Activated naive CD8-positive, alpha-beta T cell (primary cell): ENCODE measurements around the gene OR4M2.
"Not testable (repeated sequence)": the region's sequence is repeated elsewhere in the genome, so short reads cannot be mapped to it uniquely, and the experiment has no call there.

Experiments used
- H3K27ac Mint-ChIP-seq: one replicate; pipeline ENCODE4 v1.8.0; 2021; ENCODE audit warnings: mixed read lengths
- H3K27me3 Mint-ChIP-seq: one replicate; pipeline ENCODE4 v1.8.0; 2021; ENCODE audit warnings: mixed read lengths
- H3K36me3 Mint-ChIP-seq: one replicate; pipeline ENCODE4 v1.8.0; 2021; ENCODE audit warnings: mixed read lengths
- H3K4me1 Mint-ChIP-seq: one replicate; pipeline ENCODE4 v1.8.0; 2021; ENCODE audit warnings: low read depth, mixed read lengths
- H3K4me3 Mint-ChIP-seq: one replicate; pipeline ENCODE4 v1.8.0; 2021; ENCODE audit warnings: mild to moderate bottlenecking, mixed read lengths
- H3K9me3 Mint-ChIP-seq: one replicate; pipeline ENCODE4 v1.8.0; 2021; ENCODE audit warnings: low read depth, mixed read lengths

The OR4M2 gene

GRCh38 chr15:22080227-22080626 lies at the start of gene OR4M2:
Gene OR4M2 (plus strand): TSS chr15:22080527. CDS start chr15:22080625, 98 bp downstream.
- not testable (repeated sequence) for H3K27ac Mint-ChIP-seq, H3K36me3 Mint-ChIP-seq, H3K27me3 Mint-ChIP-seq, H3K4me1 Mint-ChIP-seq, H3K4me3 Mint-ChIP-seq, H3K9me3 Mint-ChIP-seq

GRCh38 chr15:22069267-22069666 lies 11.1 kb upstream of the OR4M2 start:
- not testable (repeated sequence) for H3K9me3 Mint-ChIP-seq

GRCh38 chr15:22081386-22081785 lies 1.1 kb downstream of the OR4M2 start:
- not testable (repeated sequence) for H3K36me3 Mint-ChIP-seq, H3K27me3 Mint-ChIP-seq, H3K27ac Mint-ChIP-seq, H3K9me3 Mint-ChIP-seq, H3K4me3 Mint-ChIP-seq, H3K4me1 Mint-ChIP-seq

More at GRCh38 chr15:22069267-22069666, 11.1 kb upstream of the OR4M2 start:
- not testable (repeated sequence) for H3K4me1 Mint-ChIP-seq, H3K27ac Mint-ChIP-seq, H3K4me3 Mint-ChIP-seq, H3K27me3 Mint-ChIP-seq, H3K36me3 Mint-ChIP-seq

- not testable (repeated sequence) for H3K4me3 Mint-ChIP-seq, H3K4me1 Mint-ChIP-seq, H3K27me3 Mint-ChIP-seq, H3K36me3 Mint-ChIP-seq, H3K27ac Mint-ChIP-seq, H3K9me3 Mint-ChIP-seq
Observed at GRCh38 chr15:22098616-22099253, 18.4 kb downstream of the OR4M2 start.

GRCh38 chr15:22099289-22099891 lies 19.1 kb downstream of the OR4M2 start:
- H3K4me1 Mint-ChIP-seq, H3K9me3 Mint-ChIP-seq, H3K27ac Mint-ChIP-seq, H3K36me3 Mint-ChIP-seq, H3K4me3 Mint-ChIP-seq, H3K27me3 Mint-ChIP-seq: not testable (repeated sequence)

GRCh38 chr15:22122033-22122432 lies 41.7 kb downstream of the OR4M2 start:
- not testable (repeated sequence) for H3K27ac Mint-ChIP-seq, H3K4me3 Mint-ChIP-seq, H3K9me3 Mint-ChIP-seq, H3K27me3 Mint-ChIP-seq, H3K36me3 Mint-ChIP-seq, H3K4me1 Mint-ChIP-seq
